Nephron (organoid): ENCODE results near the gene TACC3.
A peak's percentile ranks its signal among the peaks of the same experiment; 100 is the strongest.

Source experiments
- H3K27ac Mint-ChIP-seq, 3 experiments: 2 replicates each; pipeline ENCODE4 v1.8.0; 2020; ENCODE audit warnings: mixed read lengths in 3 of 3, mild to moderate bottlenecking in 2 of 3, moderate library complexity in 1 of 3
- H3K27me3 Mint-ChIP-seq: 2 replicates; pipeline ENCODE4 v1.8.0; 2021; ENCODE audit warnings: low read depth, mild to moderate bottlenecking, moderate library complexity, mixed read lengths
- H3K36me3 Mint-ChIP-seq: 2 replicates; pipeline ENCODE4 v1.8.0; 2020; ENCODE audit warnings: low read depth, mixed read lengths
- H3K4me1 Mint-ChIP-seq: 2 replicates; pipeline ENCODE4 v1.8.0; 2020; ENCODE audit warnings: mixed read lengths
- H3K4me3 Mint-ChIP-seq, 3 experiments: 2 replicates each; pipeline ENCODE4 v1.8.0; 2020; ENCODE audit warnings: mild to moderate bottlenecking in 3 of 3, mixed read lengths in 3 of 3, moderate library complexity in 2 of 3
- H3K9me3 Mint-ChIP-seq: 2 replicates; pipeline ENCODE4 v1.8.0; 2020; ENCODE audit warnings: mixed read lengths
- CTCF ChIP-seq, 3 experiments: fragments of 200-600 bp; sonication (generic); IDR thresholded peaks; one replicate each; pipeline ENCODE4 v1.5.0; 2021; ENCODE audit warnings: antibody characterized with exemption in 3 of 3; ENCODE audit not compliant: unreplicated experiment in 3 of 3

The TACC3 gene

GRCh38 chr4:1793496-1793840 lies 72.1 kb downstream of the TACC3 start:
- Mint-ChIP-seq H3K27ac (no peak overlapping the region), H3K4me1 (no peaks in the 10 kb centered on the region), H3K36me3 (no peaks in the 10 kb centered on the region), H3K27me3 (peaks cover 52% of the 10 kb centered on the region), H3K4me3 (no peak overlapping the region), H3K9me3 (no peaks in the 10 kb centered on the region)
- no peak for TF ChIP-seq CTCF (IDR thresholded peaks at IDR 0.05; ENCODE audit: unreplicated experiment in 3 of 3)

- Mint-ChIP-seq H3K36me3 (peaks cover 3% of the 10 kb centered on the region), H3K4me3 (peak overlapping the region; percentile 37 to 73 (median 69)), H3K27me3 (peaks cover 53% of the 10 kb centered on the region), H3K27ac (no peak overlapping the region), H3K4me1 (no peaks in the 10 kb centered on the region), H3K9me3 (no peaks in the 10 kb centered on the region)
- no peak for TF ChIP-seq CTCF (IDR thresholded peaks at IDR 0.05; ENCODE audit: unreplicated experiment in 3 of 3)
Observed at GRCh38 chr4:1793940-1794808, 72.9 kb downstream of the TACC3 start.
